Skeletal muscle satellite cell (primary cell): ENCODE results near the gene ATXN2L.
A peak's percentile ranks its signal among the peaks of the same experiment; 100 is the strongest.

Experiments
- H3K27me3 ChIP-seq: 2 replicates; pipeline ENCODE4 v1.7.0; 2013; ENCODE audit warnings: low read length; ENCODE audit not compliant: control insufficient read depth, insufficient read depth
- H3K36me3 ChIP-seq: 2 replicates; pipeline ENCODE4 v1.7.0; 2013; ENCODE audit warnings: mild to moderate bottlenecking, control low read depth, low read length; ENCODE audit not compliant: insufficient read depth
- H3K4me1 ChIP-seq: 2 replicates; pipeline ENCODE4 v1.7.0; 2013; ENCODE audit warnings: low read length; ENCODE audit not compliant: control insufficient read depth, insufficient read depth
- H3K4me2 ChIP-seq: 2 replicates; pipeline ENCODE4 v1.7.0; 2013; ENCODE audit warnings: mild to moderate bottlenecking, low read length
- H3K4me3 ChIP-seq: 2 replicates; pipeline ENCODE4 v1.7.0; 2013; ENCODE audit warnings: low read length
- H3K9ac ChIP-seq: 2 replicates; pipeline ENCODE4 v1.7.0; 2013; ENCODE audit warnings: mild to moderate bottlenecking, low read depth, low read length, moderate library complexity
- H3K9me3 ChIP-seq: replicated peaks from 2 replicates; pipeline ENCODE4 v1.7.0; 2013; ENCODE audit warnings: mild to moderate bottlenecking, control low read depth, low read length

Gene ATXN2L

GRCh38 chr16:28824717-28824973 is 1.8 kb downstream of the ATXN2L start:
- no peaks in the 10 kb centered on the region for H3K9me3 ChIP-seq
- peaks cover 49% of the 10 kb centered on the region for H3K36me3 ChIP-seq
- peaks cover 18% of the 10 kb centered on the region for H3K4me1 ChIP-seq
- peak overlapping the region; percentile 94 for H3K4me3 ChIP-seq
- H3K4me2 ChIP-seq = peak overlapping the region; percentile 97
- no peaks in the 10 kb centered on the region for H3K27me3 ChIP-seq
- H3K9ac ChIP-seq = peak overlapping the region; percentile 100

DNA sequence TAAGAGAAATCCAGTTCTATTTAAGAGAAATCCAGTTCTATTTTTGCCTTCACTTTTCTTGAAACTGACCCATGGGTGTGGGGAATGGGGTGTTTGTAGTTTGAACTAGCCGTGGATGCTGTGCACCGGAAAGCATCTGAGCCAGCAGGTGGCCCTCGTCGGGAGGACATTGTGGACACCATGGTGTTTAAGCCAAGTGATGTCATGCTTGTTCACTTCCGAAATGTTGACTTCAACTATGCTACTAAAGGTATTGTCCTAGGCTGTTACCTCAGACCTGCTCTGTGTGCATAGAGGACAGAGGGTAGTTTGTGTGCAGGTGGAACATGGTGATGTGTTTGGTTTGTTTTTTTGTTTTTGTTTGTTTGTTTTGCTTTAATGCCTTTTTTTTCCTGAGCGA is 3.3 kb downstream of the ATXN2L start:
- H3K27me3 ChIP-seq = no peaks in the 10 kb centered on the region
- peak overlapping the region; percentile 94 for H3K4me3 ChIP-seq
- H3K9ac ChIP-seq = peak overlapping the region; percentile 11
- H3K4me2 ChIP-seq = peak overlapping the region; percentile 97
- H3K9me3 ChIP-seq = no peaks in the 10 kb centered on the region
- peaks cover 18% of the 10 kb centered on the region for H3K4me1 ChIP-seq
- H3K36me3 ChIP-seq = peaks cover 59% of the 10 kb centered on the region

DNA sequence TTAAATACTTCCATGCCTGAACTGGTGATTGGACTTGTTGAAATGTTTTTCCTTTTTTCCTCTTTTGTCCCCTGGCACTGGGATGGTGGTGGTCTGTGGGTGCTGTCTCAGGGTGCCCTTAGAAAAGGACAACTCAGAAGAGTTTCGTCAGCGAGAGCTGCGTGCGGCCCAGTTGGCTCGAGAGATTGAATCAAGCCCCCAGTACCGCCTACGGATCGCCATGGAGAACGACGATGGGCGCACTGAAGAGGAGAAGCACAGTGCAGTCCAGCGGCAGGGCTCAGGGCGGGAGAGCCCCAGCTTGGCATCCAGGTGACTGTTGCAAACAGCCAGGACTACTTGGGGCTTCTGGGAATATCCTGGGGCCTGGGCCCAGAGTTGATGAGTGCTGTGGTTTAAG is 6.9 kb downstream of the ATXN2L start:
- H3K9ac ChIP-seq = no peak overlapping the region
- H3K4me3 ChIP-seq = no peak overlapping the region
- no peaks in the 10 kb centered on the region for H3K9me3 ChIP-seq
- no peak overlapping the region for H3K4me2 ChIP-seq
- peaks cover 16% of the 10 kb centered on the region for H3K4me1 ChIP-seq
- no peaks in the 10 kb centered on the region for H3K27me3 ChIP-seq
- H3K36me3 ChIP-seq = peaks cover 93% of the 10 kb centered on the region

DNA sequence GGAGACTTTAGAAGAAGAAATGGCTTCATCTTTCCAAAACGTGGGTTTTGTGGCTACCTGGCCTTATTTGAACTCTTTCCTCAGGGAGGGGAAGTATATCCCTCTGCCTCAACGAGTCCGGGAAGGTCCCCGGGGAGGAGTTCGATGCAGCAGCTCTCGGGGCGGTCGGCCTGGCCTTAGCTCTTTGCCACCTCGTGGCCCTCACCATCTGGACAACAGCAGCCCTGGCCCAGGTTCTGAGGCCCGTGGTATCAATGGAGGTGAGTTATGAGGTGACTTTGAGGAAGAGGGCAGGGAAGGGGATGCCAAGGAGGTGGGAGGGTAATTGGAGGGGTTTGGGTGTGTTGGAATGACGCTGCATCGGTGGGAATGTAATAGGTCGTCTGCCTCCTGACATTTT is 7.7 kb downstream of the ATXN2L start:
- Histone ChIP-seq H3K4me1 (peaks cover 8% of the 10 kb centered on the region), H3K9me3 (no peaks in the 10 kb centered on the region), H3K4me2 (no peak overlapping the region), H3K36me3 (peaks cover 97% of the 10 kb centered on the region), H3K4me3 (no peak overlapping the region), H3K9ac (no peak overlapping the region), H3K27me3 (no peaks in the 10 kb centered on the region)

DNA sequence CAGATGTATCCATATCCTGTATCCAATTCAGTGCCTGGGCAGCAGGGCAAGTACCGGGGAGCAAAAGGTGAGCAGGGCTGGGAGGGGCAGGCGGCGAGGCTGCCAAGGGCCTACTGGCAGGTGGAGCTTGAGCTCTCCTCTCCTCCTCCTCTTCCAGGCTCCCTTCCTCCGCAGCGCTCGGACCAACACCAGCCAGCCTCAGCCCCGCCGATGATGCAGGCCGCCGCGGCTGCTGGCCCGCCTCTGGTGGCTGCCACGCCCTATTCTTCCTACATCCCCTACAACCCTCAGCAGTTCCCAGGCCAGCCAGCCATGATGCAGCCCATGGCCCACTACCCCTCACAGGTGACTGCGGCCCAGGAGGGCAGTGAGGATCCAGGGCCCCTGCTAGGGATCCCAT is 11.6 kb downstream of the ATXN2L start:
- Histone ChIP-seq H3K9me3 (no peaks in the 10 kb centered on the region), H3K4me3 (no peak overlapping the region), H3K36me3 (peaks cover 87% of the 10 kb centered on the region), H3K9ac (no peak overlapping the region), H3K27me3 (no peaks in the 10 kb centered on the region), H3K4me2 (no peak overlapping the region), H3K4me1 (no peaks in the 10 kb centered on the region)

DNA sequence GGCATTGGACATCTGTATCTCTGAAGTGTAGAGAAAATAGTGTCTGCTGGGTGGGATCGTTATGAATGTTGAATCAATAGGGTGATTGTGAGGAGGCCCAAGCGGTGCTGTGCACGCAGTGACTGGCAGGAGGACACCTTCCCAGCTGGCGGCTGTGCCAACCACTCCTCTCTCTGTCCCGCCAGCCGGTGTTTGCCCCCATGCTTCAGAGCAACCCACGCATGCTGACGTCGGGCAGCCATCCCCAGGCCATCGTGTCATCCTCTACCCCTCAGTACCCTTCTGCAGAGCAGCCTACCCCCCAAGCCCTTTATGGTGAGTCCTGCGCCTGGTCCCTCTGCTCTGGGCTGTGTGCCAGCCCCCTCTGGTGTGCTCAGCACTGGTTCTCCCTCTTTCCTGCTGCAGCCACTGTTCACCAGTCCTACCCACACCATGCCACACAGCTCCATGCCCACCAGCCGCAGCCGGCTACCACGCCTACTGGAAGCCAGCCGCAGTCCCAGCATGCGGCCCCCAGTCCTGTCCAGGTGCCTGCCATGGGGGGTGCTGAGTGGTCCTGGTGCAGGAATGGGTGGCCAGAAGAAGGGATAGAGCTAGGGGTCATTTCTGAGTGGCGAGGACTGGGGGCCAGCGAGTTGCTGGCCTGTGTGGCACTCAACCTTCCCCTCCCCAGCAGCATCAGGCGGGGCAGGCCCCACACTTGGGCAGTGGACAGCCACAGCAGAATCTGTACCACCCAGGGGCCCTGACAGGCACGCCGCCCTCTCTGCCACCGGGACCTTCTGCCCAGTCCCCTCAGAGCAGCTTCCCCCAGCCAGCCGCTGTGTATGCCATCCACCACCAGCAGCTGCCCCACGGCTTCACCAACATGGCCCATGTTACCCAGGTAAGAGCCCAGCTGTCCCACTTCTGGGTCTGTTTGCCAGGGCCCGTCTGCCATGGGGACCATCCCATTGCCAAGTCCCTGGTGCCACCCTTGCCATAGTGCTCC is 12.4 kb downstream of the ATXN2L start:
- H3K4me3 ChIP-seq = no peak overlapping the region
- no peak overlapping the region for H3K4me2 ChIP-seq
- H3K9me3 ChIP-seq = no peaks in the 10 kb centered on the region
- no peaks in the 10 kb centered on the region for H3K27me3 ChIP-seq
- H3K36me3 ChIP-seq = peaks cover 78% of the 10 kb centered on the region
- no peaks in the 10 kb centered on the region for H3K4me1 ChIP-seq
- no peak overlapping the region for H3K9ac ChIP-seq

DNA sequence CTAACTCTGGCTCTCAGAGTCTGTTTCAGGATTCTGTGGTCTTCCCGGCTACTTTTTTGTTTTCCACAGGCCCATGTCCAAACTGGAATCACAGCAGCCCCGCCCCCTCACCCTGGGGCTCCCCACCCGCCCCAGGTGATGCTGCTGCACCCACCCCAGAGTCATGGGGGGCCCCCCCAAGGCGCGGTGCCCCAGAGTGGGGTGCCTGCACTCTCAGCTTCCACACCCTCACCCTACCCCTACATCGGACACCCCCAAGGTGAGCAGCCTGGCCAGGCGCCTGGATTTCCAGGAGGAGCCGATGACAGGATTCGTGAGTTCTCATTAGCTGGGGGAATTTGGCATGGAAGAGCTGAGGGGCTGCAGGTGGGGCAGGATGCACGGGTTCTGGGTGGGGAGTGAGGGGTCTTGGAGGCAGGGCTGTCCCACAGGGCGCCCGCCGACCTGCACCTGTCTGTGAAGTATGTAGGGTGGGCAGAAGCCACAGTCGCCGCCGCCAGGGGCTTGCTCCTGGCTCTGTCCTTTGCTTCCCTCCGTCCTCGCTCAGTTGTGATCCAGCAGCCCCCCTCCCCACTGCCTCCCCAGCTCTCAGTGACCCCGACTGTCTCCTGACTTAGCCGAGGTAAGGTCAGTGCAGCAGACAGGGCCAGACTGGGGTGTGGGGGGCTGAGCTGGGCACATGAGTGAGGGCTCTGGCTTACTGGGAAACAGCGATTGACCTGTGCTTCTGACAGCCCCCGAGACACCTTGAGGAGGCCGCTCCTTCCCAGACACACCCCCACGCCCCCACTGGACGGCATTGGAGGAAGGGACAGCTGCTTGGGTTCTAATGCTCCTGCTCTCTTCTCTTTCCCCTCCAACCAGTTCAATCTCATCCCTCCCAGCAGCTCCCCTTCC is 13.3 kb downstream of the ATXN2L start:
- H3K36me3 ChIP-seq = peaks cover 69% of the 10 kb centered on the region
- no peaks in the 10 kb centered on the region for H3K9me3 ChIP-seq
- H3K9ac ChIP-seq = no peak overlapping the region
- no peaks in the 10 kb centered on the region for H3K4me1 ChIP-seq
- H3K4me2 ChIP-seq = no peak overlapping the region
- no peak overlapping the region for H3K4me3 ChIP-seq
- H3K27me3 ChIP-seq = no peaks in the 10 kb centered on the region

- no peak overlapping the region for H3K9ac ChIP-seq
- no peaks in the 10 kb centered on the region for H3K9me3 ChIP-seq
- H3K4me2 ChIP-seq = no peak overlapping the region
- no peaks in the 10 kb centered on the region for H3K4me1 ChIP-seq
- no peaks in the 10 kb centered on the region for H3K27me3 ChIP-seq
- H3K36me3 ChIP-seq = peaks cover 63% of the 10 kb centered on the region
- H3K4me3 ChIP-seq = no peak overlapping the region
Observed at GRCh38 chr16:28836761-28837064, 13.9 kb downstream of the ATXN2L start.

DNA sequence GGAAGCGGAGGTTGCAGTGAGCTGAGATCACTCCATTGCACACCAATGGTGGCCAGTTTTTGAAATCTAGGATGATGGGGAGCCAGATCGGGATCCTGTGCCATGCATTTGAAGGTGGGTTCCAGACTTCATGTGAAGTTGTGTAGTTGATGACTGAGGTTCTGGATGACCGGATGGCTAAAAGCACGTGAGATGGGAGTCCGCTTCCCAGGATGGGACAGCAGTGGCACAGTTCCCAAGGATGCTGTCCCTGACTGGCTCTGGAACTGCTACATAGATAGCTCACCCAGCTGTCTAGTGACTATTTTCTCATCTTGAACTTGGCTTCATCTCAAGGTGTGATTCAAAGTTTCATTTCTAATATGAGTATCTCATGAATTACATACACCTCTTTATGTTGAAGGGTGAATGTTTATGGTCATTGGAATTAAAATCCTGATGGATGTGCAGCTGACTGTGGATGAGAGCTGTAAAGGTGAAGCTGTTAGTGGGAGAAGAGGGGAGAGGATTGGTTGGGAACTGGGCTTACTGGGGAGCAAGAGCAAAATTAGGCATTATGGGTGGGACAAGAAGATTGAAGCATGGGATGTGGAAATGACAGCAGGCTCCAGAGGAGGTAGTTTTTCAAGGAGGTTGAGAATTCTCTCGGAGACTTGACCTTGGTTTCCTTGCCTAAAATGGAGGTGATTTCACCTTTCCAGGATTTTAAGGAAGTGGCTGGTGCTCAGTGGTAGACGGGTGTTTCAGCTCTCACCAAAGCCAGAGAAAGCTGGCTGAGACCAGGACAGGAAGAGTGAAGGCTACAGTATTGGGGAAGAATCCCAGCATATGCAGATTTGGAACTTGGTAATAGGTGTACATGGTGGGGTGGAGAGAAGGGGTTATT is 15.1 kb downstream of the ATXN2L start:
- Histone ChIP-seq H3K4me2 (no peak overlapping the region), H3K9me3 (no peaks in the 10 kb centered on the region), H3K4me3 (no peak overlapping the region), H3K27me3 (no peaks in the 10 kb centered on the region), H3K9ac (no peak overlapping the region), H3K4me1 (no peaks in the 10 kb centered on the region), H3K36me3 (peaks cover 63% of the 10 kb centered on the region)

DNA sequence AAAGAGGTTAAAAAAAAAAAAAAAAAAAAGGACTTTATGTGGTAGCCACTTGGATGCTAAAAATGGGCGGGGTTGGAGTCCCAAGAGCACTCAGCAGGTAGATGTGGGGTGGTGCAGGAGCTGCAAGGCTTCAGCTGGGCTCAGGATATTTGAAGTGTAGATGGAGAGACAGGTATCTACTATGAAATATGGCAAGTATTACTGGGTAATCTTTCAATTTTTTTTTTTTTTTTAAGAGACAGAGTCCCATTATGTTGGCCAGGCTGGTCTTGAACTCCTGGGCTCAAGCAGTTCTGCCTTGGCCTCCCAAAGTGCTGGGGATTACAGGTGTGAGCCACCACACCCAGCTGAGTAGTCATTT is 15.7 kb downstream of the ATXN2L start:
- H3K27me3 ChIP-seq = no peaks in the 10 kb centered on the region
- no peaks in the 10 kb centered on the region for H3K9me3 ChIP-seq
- no peak overlapping the region for H3K4me3 ChIP-seq
- H3K36me3 ChIP-seq = peaks cover 63% of the 10 kb centered on the region
- no peaks in the 10 kb centered on the region for H3K4me1 ChIP-seq
- H3K9ac ChIP-seq = no peak overlapping the region
- H3K4me2 ChIP-seq = no peak overlapping the region

DNA sequence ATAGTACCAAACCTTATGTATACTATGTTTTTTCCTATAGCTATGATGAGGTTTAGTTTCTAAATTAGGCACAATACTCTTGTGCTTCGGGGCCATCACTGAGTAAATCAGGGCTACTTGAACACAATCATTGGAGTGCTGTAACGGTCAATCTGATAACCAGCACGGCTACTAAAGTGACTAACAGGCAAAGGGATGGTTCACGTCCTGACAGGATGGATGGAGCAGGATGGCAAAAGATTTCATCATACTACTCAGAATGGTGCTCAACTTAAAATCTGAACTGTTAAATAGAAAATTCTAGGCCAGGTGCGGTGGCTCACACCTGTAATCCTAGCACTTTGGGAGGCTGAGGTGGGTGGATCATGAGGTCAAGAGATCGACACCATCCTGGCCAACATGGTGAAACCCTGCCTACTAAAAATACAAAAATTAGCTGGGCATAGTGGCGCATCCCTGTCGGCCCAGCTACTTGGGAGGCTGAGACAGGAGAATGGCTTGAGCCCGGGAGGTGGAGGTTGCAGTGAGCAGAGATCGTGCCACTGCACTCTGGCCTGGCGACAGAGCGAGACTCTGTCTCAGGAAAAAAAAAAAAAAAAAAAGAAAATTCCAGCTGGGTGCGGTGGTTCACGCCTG is 16.3 kb downstream of the ATXN2L start:
- Histone ChIP-seq H3K9me3 (no peaks in the 10 kb centered on the region), H3K4me1 (no peaks in the 10 kb centered on the region), H3K27me3 (no peaks in the 10 kb centered on the region), H3K36me3 (peaks cover 63% of the 10 kb centered on the region), H3K4me3 (no peak overlapping the region), H3K9ac (no peak overlapping the region), H3K4me2 (no peak overlapping the region)
